Stomach (tissue), 4 donors: ENCODE data around the gene EPG5.

Source experiments
- CTCF ChIP-seq, 7 experiments: fragments of 450-650 bp in 4 of 7; fragments of 200-600 bp in 3 of 7; sonication (generic) in 3 of 7; IDR thresholded peaks; one replicate each; pipeline ENCODE4 v1.5.1; 2016 to 2019; ENCODE audit warnings: antibody characterized with exemption in 7 of 7, control low read depth in 2 of 7, mild to moderate bottlenecking in 1 of 7
- POLR2A ChIP-seq, 4 donors: fragments of 450-650 bp; IDR thresholded peaks; one replicate each; pipeline ENCODE4 v1.6.1; 2016; ENCODE audit warnings: antibody characterized with exemption in 4 of 4, control low read depth in 2 of 4, mild to moderate bottlenecking in 1 of 4, moderate library complexity in 1 of 4

GRCh38 chr18:45851161-45851925, 115.8 kb downstream of the EPG5 start:
- TF ChIP-seq CTCF (IDR thresholded peaks at IDR 0.05) (no peak), POLR2A (IDR thresholded peaks at IDR 0.05) (no peak)
